GM21360 (cell line): Measurements from ENCODE around the gene SDS.

ENCODE experiments used
- ATAC-seq: cut with Tn5 transposase; IDR thresholded peaks from one replicate; pipeline ENCODE4 v1.9.1; 2021; ENCODE audit warnings: mild to moderate bottlenecking, moderate library complexity; ENCODE audit not compliant: unreplicated experiment

SDS gene

DNA sequence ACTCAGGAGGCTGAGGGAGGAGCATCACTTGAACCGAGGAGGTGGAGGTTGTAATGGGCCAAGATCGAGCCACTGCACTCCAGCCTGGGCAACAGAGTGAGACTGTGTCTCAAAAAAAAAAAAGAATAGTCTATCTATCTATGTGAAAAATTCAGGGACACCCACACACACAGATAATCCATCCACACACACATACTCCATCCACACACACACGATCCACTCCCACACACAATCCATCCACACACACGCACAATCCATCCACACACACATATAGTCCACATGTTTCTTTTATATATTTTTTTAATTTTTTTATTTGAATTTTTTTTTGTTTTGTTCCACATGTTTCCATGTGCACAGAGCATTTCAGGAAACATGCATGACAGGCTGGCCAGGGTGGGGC is 3.3 kb downstream of the SDS start:
- ATAC-seq: no peak

DNA sequence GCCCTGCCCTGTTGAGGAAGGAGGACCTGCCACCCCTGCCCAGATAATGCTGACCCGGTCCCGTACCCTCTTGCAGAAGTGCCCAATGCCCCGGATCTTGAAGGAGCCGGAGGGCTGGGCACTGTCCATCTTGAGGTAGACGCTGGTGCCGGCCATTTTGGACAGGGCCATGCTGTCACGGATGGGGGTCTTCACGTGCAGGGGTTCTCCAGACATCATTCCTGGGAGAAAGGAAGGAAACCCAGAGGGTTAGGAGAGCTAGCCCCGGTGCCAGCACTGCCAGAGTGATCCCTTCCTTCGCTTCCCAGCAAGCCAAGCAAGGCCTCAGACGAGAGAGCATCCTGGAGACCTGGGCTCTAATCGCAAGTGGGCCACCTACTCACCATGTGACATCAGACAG is 4.2 kb downstream of the SDS start:
- ATAC-seq: no peak

DNA sequence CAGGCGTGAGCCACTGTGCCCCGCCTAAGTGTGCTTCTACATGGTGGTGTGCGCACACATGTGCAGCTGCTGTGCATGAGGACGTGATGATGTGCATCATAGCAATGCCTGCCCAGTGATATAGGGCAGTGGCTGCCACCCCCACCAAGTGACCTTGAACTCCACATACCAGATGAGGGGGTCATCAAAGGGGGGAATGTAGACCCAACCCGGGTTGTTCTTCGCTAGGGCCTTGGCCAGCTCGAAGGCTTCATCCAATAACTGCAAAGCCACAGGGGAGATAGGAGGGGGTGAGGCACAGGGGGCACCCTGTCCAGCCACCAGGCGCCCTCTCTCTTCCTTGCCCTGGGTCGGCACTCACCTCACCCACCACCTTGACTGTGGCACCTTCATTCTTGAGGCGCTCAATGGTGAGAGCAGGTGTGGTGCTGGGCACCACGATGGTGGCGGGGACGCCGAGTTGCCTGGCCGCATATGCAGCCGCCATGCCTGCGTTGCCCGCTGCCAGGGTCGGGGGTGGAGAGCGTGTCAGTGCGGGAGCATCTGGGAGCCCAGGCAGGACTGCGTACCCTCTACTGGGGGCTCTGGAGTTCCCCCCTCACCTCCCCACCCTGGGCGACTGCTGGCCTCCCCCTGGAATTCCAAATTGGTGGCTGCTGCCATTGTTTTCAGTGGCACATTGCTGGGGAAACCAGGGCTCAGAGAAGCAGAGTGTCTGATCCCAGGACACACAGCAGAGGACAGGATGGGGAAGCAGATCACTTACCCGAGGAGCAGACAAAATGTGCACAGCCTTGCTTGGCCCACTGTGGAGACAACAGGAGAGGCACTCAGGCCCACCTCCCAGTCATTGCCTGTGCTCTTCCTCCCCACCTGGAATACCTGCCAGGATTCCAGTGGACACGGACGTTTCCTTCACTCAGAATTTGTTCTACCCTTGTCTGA is 5.1 kb downstream of the SDS start:
- ATAC-seq: no peak

DNA sequence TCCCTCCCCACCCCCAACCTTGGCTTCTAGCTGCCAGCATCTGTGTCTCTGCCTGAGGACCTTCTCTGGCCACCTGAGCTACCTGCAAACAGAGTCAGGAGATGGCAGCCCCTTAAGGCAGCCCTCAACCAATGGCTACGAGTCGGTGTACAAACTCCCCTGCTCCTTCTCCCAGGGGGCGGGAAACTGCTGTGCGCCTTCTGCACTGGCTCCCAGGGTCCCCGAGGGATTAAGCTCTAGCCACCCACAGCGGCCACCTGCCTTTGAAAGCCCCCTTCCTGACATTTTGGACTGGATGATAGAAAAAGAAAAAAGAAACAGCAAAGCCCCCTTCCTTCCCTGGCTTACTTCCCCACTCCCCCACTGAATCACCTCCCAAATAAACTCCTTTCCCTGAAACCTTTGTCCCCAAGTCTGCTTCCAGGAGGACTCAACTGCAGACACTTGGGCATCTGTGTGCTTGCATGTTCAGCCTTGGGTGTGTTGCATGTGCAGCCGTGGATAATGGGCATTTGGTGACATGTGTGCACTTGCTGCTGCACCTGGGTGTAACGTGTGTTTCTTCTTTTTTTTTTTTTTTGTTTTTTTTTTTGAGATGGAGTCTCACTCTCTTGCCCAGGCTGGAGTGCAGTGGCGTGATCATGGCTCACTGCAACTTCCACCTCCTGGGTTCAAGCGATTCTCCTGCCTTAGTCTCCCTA is 6.0 kb downstream of the SDS start:
- no peak for ATAC-seq

DNA sequence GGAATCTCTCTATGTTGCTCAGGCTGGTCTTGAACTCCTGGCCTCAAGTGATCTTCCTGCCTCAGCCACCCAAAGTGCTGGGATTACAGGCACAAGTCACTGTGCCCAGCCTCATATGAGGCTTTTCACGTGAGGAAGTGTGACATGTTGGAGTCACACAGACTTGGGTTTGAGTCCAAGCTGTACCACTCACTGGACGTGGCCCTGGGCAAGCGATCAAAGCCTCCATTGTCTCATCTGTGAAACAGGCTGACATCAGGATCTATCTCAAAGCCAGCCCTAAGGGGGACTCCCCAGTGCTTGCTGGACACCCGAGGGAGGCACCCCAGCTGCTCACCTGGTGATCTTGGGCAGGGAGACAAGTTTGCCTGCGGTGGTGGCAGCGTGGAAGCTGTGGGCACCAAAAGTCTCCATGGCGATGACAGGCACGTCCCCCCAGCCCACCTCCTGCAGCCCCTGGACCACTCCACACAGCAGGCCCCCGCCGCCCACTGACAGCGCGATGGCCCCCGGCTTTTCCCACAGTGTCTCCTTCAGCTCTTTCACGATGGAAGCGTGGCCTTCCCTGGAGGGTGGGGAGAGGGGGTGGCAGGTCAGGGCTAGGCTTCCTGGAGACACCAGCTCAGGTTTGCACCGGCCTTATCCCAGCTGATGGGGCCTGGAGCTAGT is 6.7 kb downstream of the SDS start:
- ATAC-seq: no peak

DNA sequence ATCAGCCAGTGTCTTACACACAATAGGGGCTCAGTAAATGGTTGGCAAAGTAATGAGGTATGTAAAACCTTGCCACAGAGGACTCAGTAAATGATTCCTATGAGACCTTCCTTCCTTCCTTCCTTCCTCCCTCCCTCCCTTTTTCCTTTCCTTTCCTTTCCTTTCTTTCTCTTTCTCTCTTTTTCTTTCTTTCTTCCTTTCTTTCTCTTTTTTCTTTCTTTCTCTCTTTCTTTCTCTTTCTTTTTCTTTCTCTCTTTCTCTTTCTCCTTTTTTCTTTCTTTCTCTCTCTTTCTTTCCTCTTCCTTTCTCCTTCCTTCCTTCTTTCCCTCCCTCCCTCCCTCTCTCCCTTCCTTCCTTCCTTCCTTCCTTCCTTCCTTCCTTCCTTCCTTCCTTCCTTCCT is 7.5 kb downstream of the SDS start:
- no peak for ATAC-seq

DNA sequence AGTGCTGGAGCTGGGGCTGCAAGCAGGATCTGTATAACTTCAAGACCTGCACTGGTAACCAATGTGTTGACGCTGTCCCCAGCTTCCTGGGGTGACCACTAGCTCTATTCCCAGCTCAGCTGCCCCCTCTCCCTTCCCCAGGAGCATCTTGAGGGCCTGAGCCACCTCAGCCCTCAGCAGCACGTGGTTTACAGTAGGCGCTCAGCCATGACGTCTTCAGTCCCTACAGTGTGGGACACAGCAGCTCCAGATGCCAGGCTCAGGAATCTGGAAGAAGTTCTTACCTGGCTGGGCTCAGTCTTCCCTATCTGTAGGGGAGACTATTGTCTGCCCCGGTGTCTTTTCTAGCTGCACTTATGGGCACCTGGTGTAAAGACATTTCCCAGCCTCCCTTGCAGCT is 8.6 kb downstream of the SDS start:
- no peak for ATAC-seq

DNA sequence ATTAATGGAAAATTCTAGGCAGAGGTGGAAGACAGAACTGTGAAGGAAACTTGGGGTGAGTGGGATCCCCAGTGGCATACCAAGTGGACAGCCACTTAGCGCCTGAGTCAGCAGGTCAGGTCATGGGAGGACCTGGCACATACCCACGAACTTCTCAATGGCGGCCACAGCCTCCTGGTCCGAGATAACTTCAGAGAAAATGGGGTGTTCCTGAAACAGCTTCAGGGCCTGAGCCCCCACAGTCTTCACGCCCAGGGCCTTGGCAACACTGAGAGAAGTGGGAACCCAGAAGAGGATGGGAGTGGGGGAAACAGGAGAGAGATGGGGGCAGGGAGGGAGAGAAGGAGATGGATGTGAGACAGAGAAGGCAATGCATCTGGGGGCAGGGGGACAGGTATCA is 9.9 kb downstream of the SDS start:
- no peak for ATAC-seq

DNA sequence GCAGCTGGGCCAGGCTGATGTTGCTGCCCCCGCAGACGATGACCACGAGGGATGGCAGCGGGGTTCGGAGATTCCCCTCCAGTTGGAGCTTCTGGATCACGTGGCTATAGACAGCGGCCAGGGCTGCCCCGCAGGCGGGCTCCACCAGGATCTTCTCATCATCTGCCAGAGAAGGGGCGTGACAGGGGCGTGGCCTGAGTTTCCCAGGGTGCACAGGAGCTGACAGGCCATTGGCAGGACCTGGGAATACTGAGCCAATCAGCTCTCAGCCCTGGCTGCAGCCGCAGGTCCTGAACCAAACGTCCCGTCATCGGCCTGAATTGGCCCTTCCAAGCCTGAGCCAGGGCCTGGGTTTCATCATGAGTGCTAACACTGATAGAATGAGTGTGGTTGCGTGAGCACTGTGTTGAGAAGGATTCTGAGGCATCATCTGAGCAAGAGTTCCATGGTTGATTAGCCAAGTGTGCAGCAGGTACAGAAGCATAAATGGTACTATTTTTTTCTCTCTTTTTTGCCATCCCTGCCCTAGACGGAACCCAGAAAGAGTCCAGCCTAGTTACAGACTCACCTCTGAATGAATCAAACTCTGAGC is 10.6 kb downstream of the SDS start:
- ATAC-seq: peak; percentile 52

DNA sequence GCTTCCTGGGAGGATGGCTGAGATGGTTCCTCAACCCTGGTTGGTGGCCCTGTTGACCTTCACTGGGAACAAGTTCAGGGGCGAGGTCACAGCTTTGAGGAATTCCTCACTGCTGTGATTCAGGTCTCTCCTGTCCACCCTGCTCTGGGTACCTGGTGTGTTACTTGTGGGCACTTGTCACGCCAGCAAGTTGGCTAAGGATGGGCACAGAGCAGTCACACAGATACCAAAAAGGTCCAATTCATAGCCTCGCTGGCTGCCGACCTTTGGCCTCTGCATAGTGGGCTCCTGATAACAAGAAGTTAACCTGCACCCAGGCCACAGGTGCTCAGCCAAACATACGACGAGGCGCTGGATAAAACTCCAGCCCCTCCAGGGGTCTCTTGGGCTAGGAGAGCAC is 11.2 kb downstream of the SDS start:
- no peak for ATAC-seq

DNA sequence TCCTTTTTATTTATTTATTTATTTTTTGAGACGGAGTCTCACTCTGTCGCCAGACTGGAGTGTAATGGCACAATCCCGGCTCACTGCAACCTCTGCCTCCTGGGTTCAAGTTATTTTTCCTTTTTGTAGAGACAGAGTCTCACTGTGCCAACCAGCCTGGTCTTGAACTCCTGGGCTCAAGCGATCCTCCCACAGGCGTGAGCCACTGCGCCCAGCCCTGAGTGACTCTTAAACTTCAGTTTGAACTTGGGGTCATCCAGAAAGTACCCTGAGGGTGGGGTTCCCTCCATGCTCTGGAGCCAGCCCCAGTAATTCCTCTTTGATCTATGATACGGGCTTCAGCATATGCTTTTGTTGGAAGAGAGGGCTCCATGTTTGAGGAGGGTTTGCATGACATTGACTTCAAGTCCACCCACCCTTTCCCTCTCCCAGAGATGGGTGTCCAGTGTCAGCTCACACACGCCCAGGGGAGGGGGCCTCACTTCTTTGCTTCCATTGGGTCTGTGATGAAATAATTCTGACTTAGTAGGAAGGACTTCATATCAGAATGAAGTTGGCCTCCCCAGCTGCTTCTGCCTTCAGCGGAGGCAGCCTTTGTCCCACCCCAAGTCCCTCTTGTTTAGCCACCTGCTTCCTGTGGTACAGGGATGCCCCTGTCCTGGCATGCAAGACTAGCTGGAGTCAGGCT is 11.9 kb downstream of the SDS start:
- no peak for ATAC-seq

DNA sequence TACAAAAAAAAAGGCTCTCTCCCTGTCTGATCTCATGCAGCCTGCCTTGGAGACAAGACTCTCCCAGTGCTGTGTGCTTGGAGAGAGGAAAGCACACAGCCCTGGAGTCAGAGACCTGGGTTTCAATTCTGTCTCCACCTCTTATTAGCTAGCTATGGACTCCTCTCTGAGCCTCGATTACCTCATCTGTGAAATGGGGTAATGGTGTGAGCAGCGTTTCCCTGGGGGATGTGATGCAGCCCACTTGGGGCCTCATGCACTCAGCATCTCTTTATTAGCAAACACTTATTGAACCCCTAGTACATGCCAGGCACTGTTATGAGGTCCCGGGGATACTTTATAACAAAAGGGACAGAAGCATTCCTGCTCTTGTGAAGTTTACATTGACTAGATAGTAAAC is 12.5 kb downstream of the SDS start:
- ATAC-seq: no peak

DNA sequence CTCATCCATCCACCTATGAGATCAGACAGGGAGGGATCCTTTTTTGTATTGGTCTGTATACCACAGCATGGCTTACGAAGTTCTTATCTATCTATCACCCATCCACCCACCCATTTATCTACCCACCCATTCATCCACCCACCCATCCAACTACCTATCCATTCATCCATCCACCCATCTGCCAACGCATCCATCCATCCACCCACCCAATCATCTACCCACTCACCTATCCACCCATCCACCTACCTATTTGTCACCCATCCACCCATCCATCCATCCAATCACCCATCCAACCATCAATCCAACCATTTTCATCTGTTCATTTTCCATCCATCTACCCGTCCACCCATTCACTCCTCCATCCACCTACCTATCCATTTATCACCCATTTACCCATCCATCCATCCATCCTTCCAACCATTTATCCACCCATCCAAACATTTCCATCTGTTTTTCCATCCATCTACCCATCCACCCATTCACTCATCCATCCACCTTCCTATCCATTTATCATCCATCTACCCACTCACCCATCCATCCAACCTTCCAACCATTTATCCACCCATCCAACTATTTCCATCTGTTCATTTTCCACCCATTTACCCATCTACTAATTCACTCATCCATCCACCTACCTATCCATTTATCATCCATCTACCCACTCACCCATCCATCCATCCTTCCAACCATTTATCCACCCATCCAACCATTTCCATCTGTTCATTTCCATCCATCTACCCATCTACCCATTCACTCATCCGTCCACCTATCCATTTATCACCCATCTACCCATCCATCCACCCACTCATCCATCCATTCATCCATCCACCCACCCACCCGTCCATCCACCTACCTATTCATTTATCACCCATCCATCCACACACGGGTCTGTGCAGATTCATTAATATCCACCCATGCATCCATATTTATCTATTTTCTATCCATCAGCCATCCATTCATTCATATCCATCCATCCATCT is 13.3 kb downstream of the SDS start:
- ATAC-seq: no peak

DNA sequence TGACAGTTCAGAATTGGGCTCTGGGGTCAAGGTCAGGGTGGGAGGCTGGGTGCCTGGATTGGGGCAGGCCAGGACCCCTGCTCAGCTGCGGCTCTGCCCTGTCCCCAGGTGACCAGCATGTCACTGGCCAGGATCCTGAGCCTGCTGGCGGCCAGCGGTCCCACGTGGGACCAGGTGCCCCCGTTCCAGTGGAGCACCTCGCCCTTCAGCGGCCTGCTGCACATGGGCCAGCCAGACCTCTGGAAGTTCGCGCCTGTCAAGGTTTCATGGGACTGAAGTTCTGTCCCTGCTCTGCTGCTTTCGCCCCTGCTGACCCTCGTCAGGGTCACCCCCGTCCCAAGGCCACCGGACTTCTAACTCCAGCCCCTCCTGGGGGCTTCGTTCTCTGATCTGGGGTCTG is 15.3 kb downstream of the SDS start:
- ATAC-seq: no peak

DNA sequence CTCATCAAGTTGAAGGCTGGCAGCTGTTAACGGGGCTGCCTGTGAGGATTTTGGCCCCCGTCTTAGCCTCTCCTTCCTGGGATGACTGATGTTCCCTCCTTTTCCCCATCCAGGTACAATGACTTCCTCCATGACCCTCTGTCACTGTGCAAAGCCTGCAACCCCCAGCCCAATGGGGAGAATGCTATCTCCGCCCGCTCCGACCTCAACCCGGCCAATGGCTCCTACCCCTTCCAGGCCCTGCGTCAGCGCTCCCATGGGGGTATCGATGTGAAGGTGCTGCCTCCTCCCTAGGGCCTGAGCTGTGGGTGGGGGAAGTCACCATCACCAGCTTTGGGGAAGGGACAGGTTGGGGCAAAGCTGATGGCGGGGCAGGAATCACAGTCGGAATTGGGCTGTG is 16.1 kb downstream of the SDS start:
- no peak for ATAC-seq

DNA sequence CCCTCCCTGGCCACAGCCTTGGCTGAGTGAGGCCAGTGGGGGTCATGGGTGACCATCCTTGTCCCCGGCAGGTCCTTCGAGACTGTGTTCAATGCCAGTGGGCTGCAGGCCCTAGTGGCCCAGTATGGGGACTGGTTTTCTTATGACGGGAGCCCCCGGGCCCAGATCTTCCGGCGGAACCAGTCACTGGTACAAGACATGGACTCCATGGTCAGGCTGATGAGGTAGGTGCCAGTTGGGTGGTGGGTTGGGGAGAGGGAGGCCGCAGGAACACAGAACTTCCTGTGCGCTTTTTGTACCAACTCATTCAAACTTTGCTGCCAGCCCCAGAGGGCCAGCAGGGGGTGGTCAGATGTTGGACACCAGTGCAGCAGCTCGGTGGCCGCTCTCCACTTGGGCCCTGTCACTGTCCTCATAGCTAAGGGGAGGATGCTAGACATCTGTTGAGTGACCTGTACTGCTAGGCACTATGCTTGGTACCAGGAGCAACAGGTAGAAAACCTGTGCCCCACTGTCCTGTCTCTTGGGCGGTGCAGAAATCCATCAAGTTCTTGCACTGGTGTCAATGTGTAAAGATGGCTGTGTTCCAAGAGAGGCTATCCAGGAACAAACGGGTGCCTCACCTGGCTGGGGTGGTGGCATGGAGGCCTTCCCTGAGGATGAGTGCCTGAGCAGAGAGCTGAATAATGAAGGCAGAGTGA is 16.7 kb downstream of the SDS start:
- ATAC-seq: no peak

DNA sequence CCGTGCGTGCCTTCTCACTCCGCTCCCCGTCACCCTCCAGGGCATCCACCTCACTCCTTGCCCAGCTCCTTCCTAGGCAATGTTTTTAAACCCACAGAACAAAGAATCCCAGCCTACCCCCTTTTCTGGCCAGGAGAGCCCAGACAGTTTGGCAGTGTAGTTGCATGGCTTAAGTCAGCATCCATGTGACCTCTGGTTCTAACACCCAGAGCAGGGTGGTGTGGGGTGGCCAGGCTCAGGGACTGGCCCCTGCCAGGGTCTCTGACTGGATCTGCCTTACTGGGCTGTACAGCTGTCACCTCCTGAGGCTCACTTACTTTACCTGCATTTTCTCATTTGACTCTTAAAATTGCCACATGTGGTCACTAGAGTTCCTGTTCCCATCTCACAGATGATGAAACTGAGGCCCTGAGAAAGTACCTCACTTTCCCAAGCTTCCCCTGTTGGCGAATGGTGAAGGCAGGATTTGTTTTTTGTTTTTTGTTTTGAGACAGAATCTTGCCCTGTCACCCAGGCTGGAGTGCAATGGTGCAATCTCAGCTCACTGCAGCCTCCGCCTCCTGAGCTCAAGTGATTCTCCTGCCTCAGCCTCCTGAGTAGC is 18.3 kb downstream of the SDS start:
- no peak for ATAC-seq

DNA sequence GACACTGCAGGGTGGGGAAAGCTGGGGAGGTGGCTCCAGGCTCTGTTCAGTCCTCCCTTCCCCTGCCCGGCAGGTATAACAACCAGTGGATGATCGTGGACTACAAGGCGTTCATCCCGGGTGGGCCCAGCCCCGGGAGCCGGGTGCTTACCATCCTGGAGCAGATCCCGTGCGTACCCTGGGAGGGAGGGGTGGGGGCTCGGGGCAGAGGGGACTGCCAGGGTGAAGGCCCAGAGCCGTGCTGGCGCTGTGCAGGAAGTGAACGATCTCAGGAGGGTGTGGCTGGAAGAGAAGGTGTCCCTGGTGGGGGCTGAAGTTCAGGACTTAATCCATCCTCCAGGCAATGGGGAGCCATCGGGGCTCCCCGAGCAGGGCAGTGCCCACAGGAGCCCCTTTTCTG is 18.9 kb downstream of the SDS start:
- no peak for ATAC-seq

DNA sequence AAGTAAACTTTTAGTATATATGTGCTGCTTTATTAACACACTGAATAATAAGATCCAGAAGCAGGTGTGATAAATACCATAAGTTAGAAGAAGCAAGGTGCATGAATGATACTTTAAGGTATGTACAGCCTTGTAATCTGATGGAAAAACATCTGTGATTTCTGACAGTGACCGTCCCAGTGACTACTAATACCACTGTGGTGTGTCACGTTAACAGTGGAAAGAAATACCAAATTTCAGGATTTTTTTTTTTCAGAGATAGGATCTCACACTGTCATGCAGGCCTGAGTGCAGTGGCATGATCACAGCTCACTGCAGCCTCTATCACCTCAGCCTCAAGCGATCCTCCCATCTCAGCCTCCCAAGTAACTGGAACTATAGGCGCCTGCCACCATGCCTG is 21.5 kb downstream of the SDS start:
- ATAC-seq: no peak
